ENCODE results near the gene LPP.

LPP gene

GRCh38 chr3:188497021-188497420 is 343.1 kb downstream of the LPP start:
- DNase-seq = no peak

- DNase-seq = no peak
Observed at GRCh38 chr3:188503647-188504046, 349.7 kb downstream of the LPP start.

- DNase-seq = no peak
Observed at GRCh38 chr3:188505151-188505550, 351.2 kb downstream of the LPP start.

GRCh38 chr3:188505911-188506310 is 352.0 kb downstream of the LPP start:
- DNase-seq = no peak

GRCh38 chr3:188506446-188506845 is 352.5 kb downstream of the LPP start:
- DNase-seq = no peak

- DNase-seq = no peak
Observed at GRCh38 chr3:188507244-188507720, 353.3 kb downstream of the LPP start.

GRCh38 chr3:188508454-188508853 is 354.5 kb downstream of the LPP start:
- DNase-seq = no peak

GRCh38 chr3:188509316-188509715 is 355.4 kb downstream of the LPP start:
- DNase-seq = no peak

GRCh38 chr3:188510366-188510765 is 356.4 kb downstream of the LPP start:
- no peak for DNase-seq

- DNase-seq = no peak
Observed at GRCh38 chr3:188513662-188514328, 359.8 kb downstream of the LPP start.

GRCh38 chr3:188516515-188516914 is 362.6 kb downstream of the LPP start:
- no peak for DNase-seq

GRCh38 chr3:188518416-188518815 is 364.5 kb downstream of the LPP start:
- DNase-seq = no peak

GRCh38 chr3:188518835-188519452 is 365.0 kb downstream of the LPP start:
- no peak for DNase-seq

- no peak for DNase-seq
Observed at GRCh38 chr3:188520466-188520865, 366.5 kb downstream of the LPP start.

- DNase-seq = no peak
Observed at GRCh38 chr3:188522115-188522514, 368.2 kb downstream of the LPP start.

- DNase-seq = no peak
Observed at GRCh38 chr3:188523291-188523690, 369.3 kb downstream of the LPP start.

GRCh38 chr3:188524052-188524451 is 370.1 kb downstream of the LPP start:
- no peak for DNase-seq

GRCh38 chr3:188526057-188526456 is 372.1 kb downstream of the LPP start:
- DNase-seq = no peak

- DNase-seq = no peak
Observed at GRCh38 chr3:188527389-188527788, 373.4 kb downstream of the LPP start.

- no peak for DNase-seq
Observed at GRCh38 chr3:188528396-188528795, 374.4 kb downstream of the LPP start.

- no peak for DNase-seq
Observed at GRCh38 chr3:188529228-188529627, 375.3 kb downstream of the LPP start.

GRCh38 chr3:188530226-188530625 is 376.3 kb downstream of the LPP start:
- no peak for DNase-seq

- DNase-seq = no peak
Observed at GRCh38 chr3:188531210-188531609, 377.3 kb downstream of the LPP start.

- no peak for DNase-seq
Observed at GRCh38 chr3:188533172-188533571, 379.2 kb downstream of the LPP start.

All from NCI-H1694 (cell line).